Measurements from ENCODE around the gene TMSB10. TPM values are rescaled to one million over a fixed set of nuclear protein-coding genes. Genes with fewer than 3 reads are reported as not detected.
"Not testable (repeated sequence)": the region's sequence is repeated elsewhere in the genome, so short reads cannot be mapped to it uniquely, and the experiment has no call there.

TMSB10 gene
- total RNA-seq, 1 experiment from 2014 or later, result 1,437 TPM

- BruUV-seq (replicated peaks), result no TSS peak
- Mint-ChIP-seq H3K36me3 (ENCODE audit: insufficient read depth, unreplicated experiment) (peaks cover 21% of the 10 kb centered on the region), H3K9me3 (ENCODE audit: low read depth, unreplicated experiment) (no peaks in the 10 kb centered on the region), H3K4me1 (ENCODE audit: low read depth, unreplicated experiment) (peaks cover 45% of the 10 kb centered on the region), H3K27me3 (ENCODE audit: unreplicated experiment) (no peaks in the 10 kb centered on the region), H3K4me3 (ENCODE audit: low read depth, unreplicated experiment) (no peak overlapping the region), H3K27ac (ENCODE audit: unreplicated experiment) (no peak overlapping the region)
- TF ChIP-seq, protein P1, sequence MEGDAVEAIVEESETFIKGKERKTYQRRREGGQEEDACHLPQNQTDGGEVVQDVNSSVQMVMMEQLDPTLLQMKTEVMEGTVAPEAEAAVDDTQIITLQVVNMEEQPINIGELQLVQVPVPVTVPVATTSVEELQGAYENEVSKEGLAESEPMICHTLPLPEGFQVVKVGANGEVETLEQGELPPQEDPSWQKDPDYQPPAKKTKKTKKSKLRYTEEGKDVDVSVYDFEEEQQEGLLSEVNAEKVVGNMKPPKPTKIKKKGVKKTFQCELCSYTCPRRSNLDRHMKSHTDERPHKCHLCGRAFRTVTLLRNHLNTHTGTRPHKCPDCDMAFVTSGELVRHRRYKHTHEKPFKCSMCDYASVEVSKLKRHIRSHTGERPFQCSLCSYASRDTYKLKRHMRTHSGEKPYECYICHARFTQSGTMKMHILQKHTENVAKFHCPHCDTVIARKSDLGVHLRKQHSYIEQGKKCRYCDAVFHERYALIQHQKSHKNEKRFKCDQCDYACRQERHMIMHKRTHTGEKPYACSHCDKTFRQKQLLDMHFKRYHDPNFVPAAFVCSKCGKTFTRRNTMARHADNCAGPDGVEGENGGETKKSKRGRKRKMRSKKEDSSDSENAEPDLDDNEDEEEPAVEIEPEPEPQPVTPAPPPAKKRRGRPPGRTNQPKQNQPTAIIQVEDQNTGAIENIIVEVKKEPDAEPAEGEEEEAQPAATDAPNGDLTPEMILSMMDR (IDR thresholded peaks at IDR 0.05; ENCODE audit: unreplicated experiment), result no peak
- CTCF ChIA-PET, result interaction anchor here (0.9 kb wide), 1 partner anchor 77 kb away, joined by 4 read pairs; no protein-coding TSS in a partner anchor
- no peak for DNase-seq
- intact Hi-C loops (cut with micrococcal nuclease; ENCODE audit: unreplicated experiment), result no loop called here
These were observed 36.7 kb downstream of the TMSB10 start for GRCh38 chr2:84942166-84942565.

DNA sequence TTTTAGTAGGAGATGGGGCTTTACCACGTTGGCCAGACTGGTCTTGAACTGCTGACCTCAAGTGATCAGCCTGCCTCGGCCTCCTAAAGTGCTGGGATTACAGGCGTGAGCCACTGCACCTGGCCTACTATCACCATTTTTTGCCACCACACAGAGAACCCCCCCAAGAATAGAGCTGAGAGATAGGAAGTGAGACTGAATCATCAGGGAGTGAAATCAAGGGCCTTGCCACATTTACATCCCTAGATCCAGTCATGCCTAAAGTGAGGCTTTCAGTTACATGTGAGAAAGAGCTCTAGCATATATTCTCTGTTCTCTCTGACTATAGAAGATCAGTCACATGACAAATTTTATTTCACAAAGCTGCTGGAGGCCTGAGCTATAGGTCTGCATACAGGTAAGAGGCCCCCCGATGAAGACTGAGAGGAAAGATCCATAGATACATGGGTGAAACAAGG, 37.5 kb downstream of the TMSB10 start:
- H3K27ac Mint-ChIP-seq (ENCODE audit: unreplicated experiment), result no peak overlapping the region

GRCh38 chr2:84944295-84944909, 38.9 kb downstream of the TMSB10 start:
- TF ChIP-seq, protein P1 (IDR thresholded peaks at IDR 0.05; ENCODE audit: unreplicated experiment), result no peak
- intact Hi-C loops (cut with micrococcal nuclease; ENCODE audit: unreplicated experiment), result no loop called here
- CTCF ChIA-PET, result interaction anchor here (0.8 to 2.7 kb wide), 2 partner anchors 18 to 74 kb away, joined by 3 to 15 read pairs; no protein-coding TSS in a partner anchor
- H3K36me3 Mint-ChIP-seq (ENCODE audit: insufficient read depth, unreplicated experiment), result peaks cover 17% of the 10 kb centered on the region
- peaks cover 39% of the 10 kb centered on the region for H3K4me1 Mint-ChIP-seq (ENCODE audit: low read depth, unreplicated experiment)
- TSS peak; percentile 18 for BruUV-seq (replicated peaks)
- H3K27me3 Mint-ChIP-seq (ENCODE audit: unreplicated experiment), result no peaks in the 10 kb centered on the region
- H3K4me3 Mint-ChIP-seq (ENCODE audit: low read depth, unreplicated experiment), result no peak overlapping the region
- no peaks in the 10 kb centered on the region for H3K9me3 Mint-ChIP-seq (ENCODE audit: low read depth, unreplicated experiment)
- peak overlapping the region; percentile 47 for H3K27ac Mint-ChIP-seq (ENCODE audit: unreplicated experiment)
- DNase-seq, result no peak

More for the DNA sequence above, 37.5 kb downstream of the TMSB10 start:
- CTCF ChIA-PET, result interaction anchor here (0.6 to 0.9 kb wide), 2 partner anchors 17 to 72 kb away, joined by 3 read pairs; no protein-coding TSS in a partner anchor
- no peak overlapping the region for H3K4me3 Mint-ChIP-seq (ENCODE audit: low read depth, unreplicated experiment)
- H3K36me3 Mint-ChIP-seq (ENCODE audit: insufficient read depth, unreplicated experiment), result peaks cover 21% of the 10 kb centered on the region
- no peak for DNase-seq
- TF ChIP-seq, protein P1 (IDR thresholded peaks at IDR 0.05; ENCODE audit: unreplicated experiment), result no peak
- H3K4me1 Mint-ChIP-seq (ENCODE audit: low read depth, unreplicated experiment), result peaks cover 45% of the 10 kb centered on the region
- H3K27me3 Mint-ChIP-seq (ENCODE audit: unreplicated experiment), result no peaks in the 10 kb centered on the region
- BruUV-seq (replicated peaks), result no TSS peak
- intact Hi-C loops (cut with micrococcal nuclease; ENCODE audit: unreplicated experiment), result no loop called here
- H3K9me3 Mint-ChIP-seq (ENCODE audit: low read depth, unreplicated experiment), result no peaks in the 10 kb centered on the region

DNA sequence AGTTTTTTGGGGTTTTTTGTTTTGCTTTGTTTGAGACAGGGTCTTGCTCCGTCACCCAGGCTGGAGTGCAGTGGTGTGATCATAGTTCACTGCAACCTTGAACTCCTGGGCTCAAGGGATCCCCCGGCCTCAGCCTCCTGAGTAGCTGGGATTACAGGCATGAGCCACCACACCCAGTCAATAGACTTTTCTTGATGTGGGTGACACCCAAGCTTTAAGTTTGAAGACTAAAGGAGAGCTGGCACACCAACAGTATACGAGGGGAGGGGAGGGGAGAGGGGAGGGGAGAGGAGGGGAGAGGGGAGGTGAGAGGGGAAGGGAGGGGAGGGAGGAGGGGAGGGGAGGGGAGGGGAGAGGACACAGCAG, 40.4 kb downstream of the TMSB10 start:
- CTCF ChIA-PET, result interaction anchor here (0.8 to 3.1 kb wide), 8 partner anchors 11 to 355 kb away, joined by 3 to 26 read pairs (median 4); no protein-coding TSS in a partner anchor

More for the DNA sequence above, 40.4 kb downstream of the TMSB10 start:
- H3K27me3 Mint-ChIP-seq (ENCODE audit: unreplicated experiment); intact Hi-C loops (cut with micrococcal nuclease; ENCODE audit: unreplicated experiment); BruUV-seq (replicated peaks); H3K9me3 Mint-ChIP-seq (ENCODE audit: low read depth, unreplicated experiment): not testable (repeated sequence)
- peaks cover 13% of the 10 kb centered on the region for H3K36me3 Mint-ChIP-seq (ENCODE audit: insufficient read depth, unreplicated experiment)
- H3K4me3 Mint-ChIP-seq (ENCODE audit: low read depth, unreplicated experiment), result peak overlapping the region; percentile 35
- peak; percentile 21 for DNase-seq
- H3K4me1 Mint-ChIP-seq (ENCODE audit: low read depth, unreplicated experiment), result peaks cover 31% of the 10 kb centered on the region
- H3K27ac Mint-ChIP-seq (ENCODE audit: unreplicated experiment), result peak overlapping the region; percentile 95
